Measurements from ENCODE around the gene BRPF3. TPM values are rescaled to one million over a fixed set of nuclear protein-coding genes. Genes with fewer than 3 reads are reported as not detected.

The BRPF3 gene
- total RNA-seq, 2 donors from 2014 or later, result 33.2 to 72.1 TPM

GRCh38 chr6:36230371-36230770 lies 33.8 kb downstream of the BRPF3 start:
- Histone ChIP-seq H3K4me3 (no peak overlapping the region), H3K36me3 (peaks cover 5 to 17% of the 10 kb centered on the region in 2 donors), H3K27me3 (replicated peaks; ENCODE audit: insufficient read depth) (no peaks in the 10 kb centered on the region), H3K9me3 (no peaks in the 10 kb centered on the region), H3K27ac (no peak overlapping the region), H3K4me1 (replicated peaks) (no peaks in the 10 kb centered on the region)
- 83% methylated on average over 11 of the region's 11 CpGs for WGBS
- TF ChIP-seq CTCF (IDR thresholded peaks at IDR 0.05), result no peak
- TF ChIP-seq POLR2A (IDR thresholded peaks at IDR 0.05), result no peak
- no peak for TF ChIP-seq POLR2AphosphoS5 (IDR thresholded peaks at IDR 0.05)
- no peak for DNase-seq (ENCODE audit: low spot score)
- intact Hi-C loops (cut with DNase I), result no loop called here

GRCh38 chr6:36232172-36232571 lies 35.6 kb downstream of the BRPF3 start:
- no peak for DNase-seq (ENCODE audit: low spot score)
- intact Hi-C loops (cut with DNase I), result no loop called here
- Histone ChIP-seq H3K27ac (no peak overlapping the region), H3K4me1 (replicated peaks) (no peaks in the 10 kb centered on the region), H3K4me3 (no peak overlapping the region), H3K9me3 (no peaks in the 10 kb centered on the region), H3K36me3 (peaks cover 5 to 17% of the 10 kb centered on the region in 2 donors), H3K27me3 (replicated peaks; ENCODE audit: insufficient read depth) (no peaks in the 10 kb centered on the region)
- TF ChIP-seq CTCF (IDR thresholded peaks at IDR 0.05), result no peak
- no peak for TF ChIP-seq POLR2A (IDR thresholded peaks at IDR 0.05)
- TF ChIP-seq POLR2AphosphoS5 (IDR thresholded peaks at IDR 0.05), result no peak
- 68% methylated on average over 4 of the region's 4 CpGs for WGBS

GRCh38 chr6:36235309-36235708 lies 38.8 kb downstream of the BRPF3 start:
- intact Hi-C loops (cut with DNase I), result no loop called here
- WGBS, result 36% methylated on average over 3 of the region's 3 CpGs
- H3K36me3 ChIP-seq, result peaks cover 4 to 5% of the 10 kb centered on the region in 2 donors

GRCh38 chr6:36235862-36236261 lies 39.3 kb downstream of the BRPF3 start:
- intact Hi-C loops (cut with DNase I), result no loop called here
- no peaks in the 10 kb centered on the region for H3K36me3 ChIP-seq

More at GRCh38 chr6:36235309-36235708, 38.8 kb downstream of the BRPF3 start:
- no peak for DNase-seq (ENCODE audit: low spot score)
- no peaks in the 10 kb centered on the region for H3K27me3 ChIP-seq (replicated peaks; ENCODE audit: insufficient read depth)
- H3K4me3 ChIP-seq, result no peak overlapping the region
- H3K9me3 ChIP-seq, result no peaks in the 10 kb centered on the region
- no peaks in the 10 kb centered on the region for H3K4me1 ChIP-seq (replicated peaks)
- TF ChIP-seq POLR2AphosphoS5 (IDR thresholded peaks at IDR 0.05), result no peak
- TF ChIP-seq CTCF (IDR thresholded peaks at IDR 0.05), result no peak
- no peak for TF ChIP-seq POLR2A (IDR thresholded peaks at IDR 0.05)
- H3K27ac ChIP-seq, result no peak overlapping the region

GRCh38 chr6:36239774-36240173 lies 43.2 kb downstream of the BRPF3 start:
- Histone ChIP-seq H3K27ac (no peak overlapping the region), H3K4me1 (replicated peaks) (no peaks in the 10 kb centered on the region), H3K4me3 (no peak overlapping the region), H3K27me3 (replicated peaks; ENCODE audit: insufficient read depth) (no peaks in the 10 kb centered on the region), H3K9me3 (no peaks in the 10 kb centered on the region), H3K36me3 (no peaks in the 10 kb centered on the region)
- 82% methylated on average over 5 of the region's 5 CpGs for WGBS
- TF ChIP-seq POLR2A (IDR thresholded peaks at IDR 0.05) (no peak), CTCF (IDR thresholded peaks at IDR 0.05) (no peak), POLR2AphosphoS5 (IDR thresholded peaks at IDR 0.05) (no peak)
- DNase-seq (ENCODE audit: low spot score), result no peak
- intact Hi-C loops (cut with DNase I), result no loop called here

More at GRCh38 chr6:36235862-36236261, 39.3 kb downstream of the BRPF3 start:
- Histone ChIP-seq H3K27ac (no peak overlapping the region), H3K4me1 (replicated peaks) (no peaks in the 10 kb centered on the region), H3K9me3 (no peaks in the 10 kb centered on the region), H3K27me3 (replicated peaks; ENCODE audit: insufficient read depth) (no peaks in the 10 kb centered on the region), H3K4me3 (no peak overlapping the region)
- WGBS, result 92% methylated on average over 17 of the region's 17 CpGs
- DNase-seq (ENCODE audit: low spot score), result no peak
- no peak for TF ChIP-seq POLR2AphosphoS5 (IDR thresholded peaks at IDR 0.05)
